Osteocyte (in vitro differentiated cells): ENCODE measurements around the gene TBL3. TPM values are rescaled to one million over a fixed set of nuclear protein-coding genes. Genes with fewer than 3 reads are reported as not detected.

Source experiments
- DNase-seq: peaks from one replicate; pipeline ENCODE4 v3.0.0; 2021; ENCODE audit warnings: mixed read lengths; ENCODE audit not compliant: unreplicated experiment; ENCODE audit errors: extremely low spot score
- H3K27ac Mint-ChIP-seq: one replicate; pipeline ENCODE4 v1.8.0; 2021; ENCODE audit warnings: mild to moderate bottlenecking, mixed read lengths; ENCODE audit not compliant: unreplicated experiment
- H3K27me3 Mint-ChIP-seq: one replicate; pipeline ENCODE4 v1.8.0; 2021; ENCODE audit warnings: mixed read lengths; ENCODE audit not compliant: unreplicated experiment
- H3K36me3 Mint-ChIP-seq: one replicate; pipeline ENCODE4 v1.8.0; 2021; ENCODE audit warnings: mixed read lengths; ENCODE audit not compliant: unreplicated experiment
- H3K4me1 Mint-ChIP-seq: one replicate; pipeline ENCODE4 v1.8.0; 2021; ENCODE audit warnings: mixed read lengths; ENCODE audit not compliant: unreplicated experiment
- H3K4me3 Mint-ChIP-seq: one replicate; pipeline ENCODE4 v1.8.0; 2021; ENCODE audit warnings: mild to moderate bottlenecking, moderate library complexity, mixed read lengths; ENCODE audit not compliant: unreplicated experiment
- H3K9me3 Mint-ChIP-seq: one replicate; pipeline ENCODE4 v1.8.0; 2021; ENCODE audit warnings: mixed read lengths; ENCODE audit not compliant: unreplicated experiment
- CTCF ChIP-seq: fragments of 200-600 bp; sonication (generic); IDR thresholded peaks from 2 replicates; pipeline ENCODE4 v1.5.0; 2021; ENCODE audit warnings: antibody characterized with exemption, mild to moderate bottlenecking, moderate library complexity
- total RNA-seq: library from RNA; stranded (reverse); gene quantifications from 2 replicates; pipeline ENCODE4 v1.2.1, GENCODE V29; 2021

TBL3 gene
- total RNA-seq, 1 donor from 2014 or later, result 32.0 TPM

GRCh38 chr16:2026461-2027023 is 54.7 kb downstream of the TBL3 start, which contains the start of gene NHERF2:
Gene NHERF2 (plus strand): TSS chr16:2026902. CDS start chr16:2027006, 104 bp downstream.
- peak within 1 kb of the TSS; percentile 84 for H3K4me3 Mint-ChIP-seq
- H3K27me3 Mint-ChIP-seq, result peaks cover under 1% of the 10 kb centered on the region
- peaks cover 52% of the 10 kb centered on the region for H3K4me1 Mint-ChIP-seq
- DNase-seq, result peak; percentile 85
- peak within 1 kb of the TSS; percentile 52 for H3K27ac Mint-ChIP-seq
- no peaks in the 10 kb centered on the region for H3K9me3 Mint-ChIP-seq
- peaks cover 1% of the 10 kb centered on the region for H3K36me3 Mint-ChIP-seq
- no peak for TF ChIP-seq CTCF

DNA sequence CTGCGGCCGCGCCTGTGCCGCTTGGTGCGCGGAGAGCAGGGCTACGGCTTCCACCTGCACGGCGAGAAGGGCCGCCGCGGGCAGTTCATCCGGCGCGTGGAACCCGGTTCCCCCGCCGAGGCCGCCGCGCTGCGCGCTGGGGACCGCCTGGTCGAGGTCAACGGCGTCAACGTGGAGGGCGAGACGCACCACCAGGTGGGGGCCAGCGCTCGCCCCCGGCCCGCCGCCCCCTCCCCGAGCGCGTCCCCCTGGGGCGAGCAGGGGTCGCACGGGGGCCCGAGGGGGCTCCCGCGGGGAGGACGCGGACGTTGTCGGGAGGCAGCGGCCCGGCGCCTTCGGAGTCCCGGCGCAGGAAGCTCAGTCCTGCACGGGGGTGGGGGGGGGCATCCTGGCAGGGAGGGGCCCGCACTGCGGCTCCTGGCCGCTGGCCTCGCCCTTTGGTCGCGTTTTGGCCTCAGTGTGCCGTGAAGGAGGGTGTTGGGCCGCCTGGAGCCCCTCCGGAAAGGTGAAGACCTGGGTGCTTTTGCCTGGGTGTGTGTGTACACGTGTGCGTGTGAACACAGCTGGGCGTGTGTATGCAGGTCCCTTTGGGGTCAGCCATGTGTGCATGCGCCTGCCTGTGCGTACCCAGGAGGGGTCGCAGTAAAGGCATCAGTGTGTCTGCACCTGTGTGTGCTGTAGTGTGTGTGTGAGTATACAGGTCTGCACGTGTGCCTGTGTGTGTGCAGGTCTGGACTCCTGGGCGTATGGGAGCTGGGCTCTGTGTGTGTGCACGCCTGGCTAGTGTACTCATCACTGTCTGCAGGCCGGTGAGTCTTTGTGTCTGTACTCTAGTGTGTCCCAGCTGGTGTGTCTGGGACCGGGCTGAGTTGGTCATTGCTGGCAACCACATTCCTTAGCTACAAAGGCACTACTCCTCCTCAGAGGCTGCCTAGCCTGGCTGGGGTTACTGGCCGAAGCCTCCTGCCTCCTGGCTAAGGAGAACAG is 55.5 kb downstream of the TBL3 start:
- peak overlapping the region; percentile 52 for H3K27ac Mint-ChIP-seq
- peaks cover 60% of the 10 kb centered on the region for H3K4me1 Mint-ChIP-seq
- peaks cover 1% of the 10 kb centered on the region for H3K36me3 Mint-ChIP-seq
- H3K4me3 Mint-ChIP-seq, result peak overlapping the region; percentile 84
- no peak for DNase-seq
- TF ChIP-seq CTCF, result no peak
- H3K27me3 Mint-ChIP-seq, result no peaks in the 10 kb centered on the region
- no peaks in the 10 kb centered on the region for H3K9me3 Mint-ChIP-seq

- H3K27ac Mint-ChIP-seq, result no peak overlapping the region
- no peak for TF ChIP-seq CTCF
- peaks cover 1% of the 10 kb centered on the region for H3K36me3 Mint-ChIP-seq
- peak overlapping the region; percentile 84 for H3K4me3 Mint-ChIP-seq
- DNase-seq, result no peak
- H3K27me3 Mint-ChIP-seq, result no peaks in the 10 kb centered on the region
- H3K9me3 Mint-ChIP-seq, result no peaks in the 10 kb centered on the region
- H3K4me1 Mint-ChIP-seq, result peaks cover 58% of the 10 kb centered on the region
Measured at GRCh38 chr16:2028146-2028545, 56.3 kb downstream of the TBL3 start.

- H3K4me1 Mint-ChIP-seq, result peaks cover 61% of the 10 kb centered on the region
- H3K36me3 Mint-ChIP-seq, result peaks cover 1% of the 10 kb centered on the region
- H3K27me3 Mint-ChIP-seq, result no peaks in the 10 kb centered on the region
- H3K9me3 Mint-ChIP-seq, result no peaks in the 10 kb centered on the region
- no peak for TF ChIP-seq CTCF
- H3K27ac Mint-ChIP-seq, result peak overlapping the region; percentile 18
- no peak for DNase-seq
- H3K4me3 Mint-ChIP-seq, result peak overlapping the region; percentile 84
Measured at GRCh38 chr16:2028620-2029220, 56.9 kb downstream of the TBL3 start.
